K562 (cell line): Measurements from ENCODE around the gene ATG4D. TPM values are rescaled to one million over a fixed set of nuclear protein-coding genes. Genes with fewer than 3 reads are reported as not detected.
A peak's percentile ranks its signal among the peaks of the same experiment; 100 is the strongest.

ENCODE experiments used
- ATF1 ChIP-seq, 2 experiments: fragments of 450-650 bp in 1 of 2; IDR thresholded peaks; 2 replicates each; pipeline ENCODE4 v1.6.1; 2016; ENCODE audit warnings: missing compliant biosample characterization in 1 of 2, missing genetic modification characterization in 1 of 2
- DLX4 ChIP-seq: fragments of 250-450 bp; sonication (Bioruptor Pico); IDR thresholded peaks from 2 replicates; pipeline ENCODE4 v1.6.1; 2021; ENCODE audit warnings: mild to moderate bottlenecking
- EGR1 ChIP-seq: fragments of 450-650 bp; conservative IDR thresholded peaks from 2 replicates; pipeline ENCODE4 v1.6.1; 2017; ENCODE audit warnings: mild to moderate bottlenecking
- ELK3 ChIP-seq: fragments of 450-650 bp; formaldehyde crosslinking; IDR thresholded peaks from 2 replicates; pipeline ENCODE4 v1.4.0; 2020; ENCODE audit warnings: mild to moderate bottlenecking
- GABPA ChIP-seq: fragments of 200-800 bp; sonication (Bioruptor generic); conservative IDR thresholded peaks from 2 replicates; pipeline ENCODE4 v1.6.1; 2016; ENCODE audit warnings: low read depth, missing genetic modification characterization, missing compliant biosample characterization
- KDM1A ChIP-seq, 2 experiments: fragments of 450-650 bp; IDR thresholded peaks; 2 replicates each; pipeline ENCODE4 v1.6.1; 2016; ENCODE audit warnings: mild to moderate bottlenecking in 2 of 2
- KLF13 ChIP-seq: fragments of 450-650 bp; IDR thresholded peaks from 2 replicates; pipeline ENCODE4 v1.6.1; 2016; ENCODE audit warnings: missing genetic modification characterization, low read depth, mild to moderate bottlenecking, missing compliant biosample characterization, moderate library complexity, borderline replicate concordance
- MEF2D ChIP-seq: conservative IDR thresholded peaks from 2 replicates; pipeline ENCODE4 v1.6.1; 2016; ENCODE audit warnings: low read depth, missing genetic modification characterization, missing compliant biosample characterization
- NFIX ChIP-seq: fragments of 250-450 bp; sonication (Bioruptor Pico); IDR thresholded peaks from 2 replicates; pipeline ENCODE4 v1.4.0; 2020; ENCODE audit warnings: low read depth, mild to moderate bottlenecking, moderate library complexity
- RBBP5 ChIP-seq: fragments of 200-600 bp; sonication (generic); IDR thresholded peaks from 2 replicates; pipeline ENCODE4 v1.6.1; 2012; ENCODE audit warnings: borderline replicate concordance, mild to moderate bottlenecking, low read length, control low read depth, inconsistent platforms; ENCODE audit not compliant: insufficient read depth, poor library complexity, severe bottlenecking
- ZBTB26 ChIP-seq: fragments of 450-650 bp; formaldehyde crosslinking; IDR thresholded peaks from 2 replicates; pipeline ENCODE4 v1.4.0; 2022; ENCODE audit warnings: missing genetic modification characterization
- ZFX ChIP-seq: sonication (generic); formaldehyde crosslinking; IDR thresholded peaks from 2 replicates; pipeline ENCODE4 v1.8.0; 2022; ENCODE audit warnings: mild to moderate bottlenecking, missing genetic modification reagents, moderate library complexity
- ZNF224 ChIP-seq: sonication (generic); formaldehyde crosslinking; IDR thresholded peaks from 2 replicates; pipeline ENCODE4 v1.8.0; 2022; ENCODE audit warnings: mild to moderate bottlenecking, missing genetic modification reagents
- ZNF384 ChIP-seq: IDR thresholded peaks from 2 replicates; pipeline ENCODE4 v1.6.1; 2012; ENCODE audit warnings: low read depth, low read length, improper control_type of control experiment
- ZNF551 ChIP-seq: fragments of 250-450 bp; sonication (Bioruptor Pico); IDR thresholded peaks from 2 replicates; pipeline ENCODE4 v1.5.0; 2021; ENCODE audit warnings: mild to moderate bottlenecking, moderate library complexity
- polyA plus RNA-seq, 8 experiments: library from polyadenylated mRNA; depleted of rRNA in 4 of 8; stranded (reverse) in 5 of 8; unstranded in 3 of 8; fragments of >200 nt; fragmentation: Nextera tagmentation in 2 of 8; fragmentation: Illumina TruSeq in 1 of 8; extraction: Ambion mirVana in 2 of 8; extraction: Trizol in 1 of 8; gene quantifications; 2 replicates each; pipeline versions ENCODE4 v1.2.1 to v1.2.3, GENCODE V29; 2011 to 2014; ENCODE audit warnings: inconsistent platforms in 1 of 8, missing spikeins in 1 of 8
- total RNA-seq, 7 experiments: library from RNA; depleted of rRNA in 6 of 7; stranded (reverse); fragments of >200 nt in 6 of 7; fragmentation: Illumina TruSeq in 2 of 7; extraction: Trizol in 2 of 7; gene quantifications; 2 replicates each; pipeline versions ENCODE4 v1.2.1 to v1.2.3, GENCODE V29; 2011 to 2021; ENCODE audit warnings: low replicate concordance in 1 of 7

The ATG4D gene
- total and polyA plus RNA-seq, 9 of the 15 experiments (the other 6 are each of a cell fraction or from before 2014, with no cell fraction given) = 0.51 to 66.1 (median 22.9) TPM

- TF ChIP-seq GABPA (tag) (no peak), MEF2D (tag) (no peak), ZBTB26 (0 out of 2 replicates have a peak, but pooled peaks have one; percentile 33), ATF1 (CRISPR knock-in tag; IDR thresholded peaks at IDR 0.05) (no peak), ATF1 (tag; IDR thresholded peaks at IDR 0.05) (peak; percentile 13; the same call in 1 of the 2 replicates), DLX4 (CRISPR knock-in tag) (no peak), ELK3 (CRISPR knock-in tag) (no peak), ZNF384 (peak; percentile 79), RBBP5 (peak; percentile 55), ZNF224 (CRISPR knock-in tag) (no peak), NFIX (CRISPR knock-in tag) (no peak), ZNF551 (CRISPR knock-in tag) (no peak), KLF13 (tag) (no peak), ZFX (no peak), KDM1A (IDR thresholded peaks at IDR 0.05) (no peak), EGR1 (peak; percentile 81)
Measured at GRCh38 chr19:10517760-10518443, 25.8 kb upstream of the ATG4D start (continued).
